Measurements from ENCODE around the gene INPP5J. TPM values are rescaled to one million over a fixed set of nuclear protein-coding genes. Genes with fewer than 3 reads are reported as not detected.
A peak's percentile ranks its signal among the peaks of the same experiment; 100 is the strongest.

INPP5J gene
- total RNA-seq, 4 donors from 2014 or later = 0.26 to 3.2 (median 2.5) TPM

DNA sequence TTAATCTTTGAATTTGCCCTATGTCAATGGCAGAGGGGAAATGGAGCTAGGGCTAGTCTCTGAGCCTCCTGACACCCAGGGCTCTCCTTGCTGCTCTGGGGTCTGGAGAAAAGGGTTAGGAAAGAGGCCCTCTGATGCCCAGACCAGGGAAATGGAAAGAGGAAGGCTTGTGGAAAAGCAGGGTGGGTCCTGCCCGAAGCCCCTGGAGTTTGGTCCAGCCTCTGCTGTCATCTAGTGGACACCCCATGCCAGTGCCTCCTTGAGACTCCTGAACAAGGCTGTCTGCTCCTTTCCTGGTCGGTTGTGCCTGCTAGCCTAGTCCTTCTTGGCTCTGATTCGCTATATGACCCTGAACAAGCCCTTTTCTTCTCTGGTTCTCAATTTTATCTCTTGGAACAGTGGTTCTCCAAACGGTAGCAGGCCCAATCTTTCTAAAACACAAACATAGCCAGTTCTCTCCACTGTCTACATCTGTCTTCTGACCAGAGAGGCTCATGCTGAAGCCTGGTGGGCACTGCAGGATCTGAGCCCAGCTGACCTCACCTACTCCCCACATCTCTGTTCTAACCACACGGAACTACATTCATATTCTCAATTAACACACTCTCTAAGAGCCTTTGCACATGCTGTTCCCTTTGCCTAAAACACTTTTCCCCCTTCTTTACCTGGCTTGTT lies 26.3 kb downstream of the INPP5J start:
- Histone ChIP-seq H3K4me1 (peaks cover 7% of the 10 kb centered on the region), H3K4me3 (no peak overlapping the region), H3K27me3 (no peaks in the 10 kb centered on the region), H3K9me3 (no peaks in the 10 kb centered on the region), H3K27ac (no peak overlapping the region), H3K36me3 (no peaks in the 10 kb centered on the region)
- TF ChIP-seq, protein P1, sequence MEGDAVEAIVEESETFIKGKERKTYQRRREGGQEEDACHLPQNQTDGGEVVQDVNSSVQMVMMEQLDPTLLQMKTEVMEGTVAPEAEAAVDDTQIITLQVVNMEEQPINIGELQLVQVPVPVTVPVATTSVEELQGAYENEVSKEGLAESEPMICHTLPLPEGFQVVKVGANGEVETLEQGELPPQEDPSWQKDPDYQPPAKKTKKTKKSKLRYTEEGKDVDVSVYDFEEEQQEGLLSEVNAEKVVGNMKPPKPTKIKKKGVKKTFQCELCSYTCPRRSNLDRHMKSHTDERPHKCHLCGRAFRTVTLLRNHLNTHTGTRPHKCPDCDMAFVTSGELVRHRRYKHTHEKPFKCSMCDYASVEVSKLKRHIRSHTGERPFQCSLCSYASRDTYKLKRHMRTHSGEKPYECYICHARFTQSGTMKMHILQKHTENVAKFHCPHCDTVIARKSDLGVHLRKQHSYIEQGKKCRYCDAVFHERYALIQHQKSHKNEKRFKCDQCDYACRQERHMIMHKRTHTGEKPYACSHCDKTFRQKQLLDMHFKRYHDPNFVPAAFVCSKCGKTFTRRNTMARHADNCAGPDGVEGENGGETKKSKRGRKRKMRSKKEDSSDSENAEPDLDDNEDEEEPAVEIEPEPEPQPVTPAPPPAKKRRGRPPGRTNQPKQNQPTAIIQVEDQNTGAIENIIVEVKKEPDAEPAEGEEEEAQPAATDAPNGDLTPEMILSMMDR (IDR thresholded peaks at IDR 0.05) = peak; percentile 65 to 71
- TF ChIP-seq POLR2AphosphoS5 (IDR thresholded peaks at IDR 0.05) = no peak
- no peak for TF ChIP-seq POLR2A (IDR thresholded peaks at IDR 0.05)
- TF ChIP-seq EP300 (IDR thresholded peaks at IDR 0.05) = no peak
- DNase-seq (ENCODE audit: low spot score in 2 of 2) = peak in 1 of 2 donors; percentile 69
- 23% methylated on average over 5 of the region's 5 CpGs for WGBS

DNA sequence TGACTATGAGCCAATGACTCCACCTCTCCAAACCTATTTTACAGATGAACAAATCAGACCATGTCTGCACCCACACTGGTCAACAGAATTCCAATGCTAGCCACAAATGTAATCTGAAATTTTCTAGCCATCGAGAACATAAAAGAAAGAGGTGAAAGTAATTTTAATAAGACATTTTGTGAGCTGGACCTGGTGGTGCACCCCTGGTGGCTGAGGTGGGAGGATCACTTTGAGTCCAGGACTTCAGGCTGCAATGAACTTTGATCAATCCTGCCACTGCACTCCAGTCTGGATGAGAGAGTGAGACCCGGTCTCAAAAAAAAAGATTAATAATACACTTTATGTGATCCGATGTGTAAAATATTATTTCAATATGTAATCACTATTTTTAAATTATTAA lies 27.8 kb downstream of the INPP5J start:
- TF ChIP-seq POLR2A (IDR thresholded peaks at IDR 0.05) = no peak
- TF ChIP-seq, protein P1 (IDR thresholded peaks at IDR 0.05) = peak in 1 of 2 donors; percentile 13
- Histone ChIP-seq H3K9me3 (no peaks in the 10 kb centered on the region), H3K4me1 (peaks cover 15% of the 10 kb centered on the region), H3K36me3 (no peaks in the 10 kb centered on the region), H3K27me3 (no peaks in the 10 kb centered on the region), H3K4me3 (no peak overlapping the region), H3K27ac (no peak overlapping the region)
- WGBS = 76% methylated on average over 3 of the region's 3 CpGs
- DNase-seq (ENCODE audit: low spot score in 2 of 2) = no peak

DNA sequence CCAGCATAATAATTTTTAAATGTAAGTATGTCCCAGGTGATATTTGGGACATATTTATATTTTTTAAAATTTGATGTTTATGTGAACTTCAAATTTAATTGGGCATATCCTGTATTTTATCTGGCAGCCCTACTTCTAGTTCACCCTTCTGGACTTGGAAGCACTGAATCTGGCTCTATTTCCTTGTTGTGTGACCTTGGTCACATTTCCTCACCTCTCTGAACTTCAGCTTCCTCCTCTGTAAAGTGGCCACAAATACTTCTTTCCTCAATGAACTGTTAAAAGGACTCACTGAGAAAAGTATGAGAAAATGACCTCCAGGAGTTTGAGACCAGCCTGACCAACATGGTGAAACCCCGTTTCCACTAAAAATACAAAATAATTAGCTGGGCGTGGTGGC lies 29.1 kb downstream of the INPP5J start:
- no peak for TF ChIP-seq EP300 (IDR thresholded peaks at IDR 0.05)
- TF ChIP-seq, protein P1 (IDR thresholded peaks at IDR 0.05) = no peak
- TF ChIP-seq POLR2AphosphoS5 (IDR thresholded peaks at IDR 0.05) = no peak
- no peak for TF ChIP-seq POLR2A (IDR thresholded peaks at IDR 0.05)
- Histone ChIP-seq H3K4me3 (no peak overlapping the region), H3K9me3 (no peaks in the 10 kb centered on the region), H3K36me3 (no peaks in the 10 kb centered on the region), H3K27me3 (no peaks in the 10 kb centered on the region), H3K4me1 (peaks cover 17% of the 10 kb centered on the region), H3K27ac (no peak overlapping the region)
- DNase-seq (ENCODE audit: low spot score in 2 of 2) = no peak
- WGBS = 94% methylated on average over 2 of the region's 2 CpGs

DNA sequence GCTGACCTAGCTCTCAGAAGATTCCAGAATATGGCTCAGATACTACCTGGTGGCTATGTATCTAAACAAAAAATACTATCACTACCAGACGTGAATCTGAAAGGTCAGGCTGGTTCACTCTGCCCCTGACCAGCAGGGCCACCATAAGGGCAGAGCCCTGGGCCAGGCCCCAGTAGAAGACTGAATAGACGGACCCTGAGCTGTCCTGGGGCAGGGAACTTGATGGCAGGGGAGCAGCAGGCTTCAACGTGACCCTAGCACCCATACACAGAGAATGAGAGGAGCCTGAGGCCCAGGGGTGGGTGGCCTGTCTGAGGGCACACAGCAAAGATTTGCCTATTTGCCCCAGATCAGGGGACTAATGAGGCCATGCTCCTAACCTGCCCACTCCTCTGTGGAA lies 30.6 kb downstream of the INPP5J start:
- no peak overlapping the region for H3K27ac ChIP-seq
- 70% methylated on average over 3 of the region's 3 CpGs for WGBS
- peaks cover 17% of the 10 kb centered on the region for H3K4me1 ChIP-seq
- H3K4me3 ChIP-seq = no peak overlapping the region
- H3K9me3 ChIP-seq = no peaks in the 10 kb centered on the region
- H3K27me3 ChIP-seq = no peaks in the 10 kb centered on the region
- TF ChIP-seq POLR2A (IDR thresholded peaks at IDR 0.05) = no peak
- no peak for TF ChIP-seq POLR2AphosphoS5 (IDR thresholded peaks at IDR 0.05)
- TF ChIP-seq, protein P1 (IDR thresholded peaks at IDR 0.05) = no peak
- TF ChIP-seq EP300 (IDR thresholded peaks at IDR 0.05) = no peak
- DNase-seq (ENCODE audit: low spot score in 2 of 2) = no peak
- H3K36me3 ChIP-seq = no peaks in the 10 kb centered on the region

DNA sequence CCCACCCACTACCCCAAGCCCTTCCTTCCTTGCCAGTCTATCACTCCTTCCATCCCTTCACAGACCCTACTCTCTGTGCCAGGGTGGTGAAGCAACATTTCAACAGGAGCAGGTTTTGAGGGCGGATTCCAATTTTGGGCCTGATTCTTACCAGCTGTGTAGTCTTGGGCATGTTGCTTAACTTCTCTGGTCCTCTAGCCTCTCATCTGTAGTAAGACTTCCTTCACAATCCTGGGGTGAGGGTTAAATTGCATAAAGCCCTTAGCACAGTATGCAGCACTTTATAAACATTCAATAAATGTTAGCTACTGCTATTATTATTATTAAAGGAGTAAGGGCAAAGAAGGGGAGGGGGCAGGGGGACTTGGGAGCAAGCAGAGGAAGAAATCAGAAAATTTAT lies 32.2 kb downstream of the INPP5J start:
- TF ChIP-seq POLR2AphosphoS5 (IDR thresholded peaks at IDR 0.05) = no peak
- TF ChIP-seq, protein P1 (IDR thresholded peaks at IDR 0.05) = no peak
- no peak for TF ChIP-seq POLR2A (IDR thresholded peaks at IDR 0.05)
- no peak for TF ChIP-seq EP300 (IDR thresholded peaks at IDR 0.05)
- Histone ChIP-seq H3K27me3 (no peaks in the 10 kb centered on the region), H3K4me3 (no peak overlapping the region), H3K36me3 (no peaks in the 10 kb centered on the region), H3K9me3 (no peaks in the 10 kb centered on the region), H3K27ac (no peak overlapping the region), H3K4me1 (peaks cover 14% of the 10 kb centered on the region)
- 87% methylated on average over 1 of the region's 1 CpG for WGBS
- DNase-seq (ENCODE audit: low spot score in 2 of 2) = no peak
